Aorta (tissue), 5 donors: ENCODE data around the gene CTIF. TPM values are rescaled to one million over a fixed set of nuclear protein-coding genes. Genes with fewer than 3 reads are reported as not detected.

Experiments used
- ATAC-seq: fragments of 200-7000 bp; cut with Tn5 transposase; one replicate; pipeline ENCODE4 v1.9.1; 2022; ENCODE audit warnings: moderate library complexity; ENCODE audit not compliant: low FRiP score
- DNase-seq, 2 donors: peaks; one replicate each; pipeline ENCODE4 v3.0.0-alpha.2; 2020
- H3K27ac ChIP-seq, 2 donors: one replicate each; pipeline ENCODE4 v1.5.1; 2013; ENCODE audit warnings: low read length in 2 of 2, mild to moderate bottlenecking in 2 of 2, moderate library complexity in 2 of 2, control low read depth in 1 of 2, inconsistent platforms in 1 of 2, low read depth in 1 of 2
- H3K27me3 ChIP-seq, 2 donors: one replicate each; pipeline ENCODE4 v1.6.1; 2013; ENCODE audit warnings: control low read depth in 1 of 2, low read length in 1 of 2, mild to moderate bottlenecking in 1 of 2, moderate library complexity in 1 of 2; ENCODE audit not compliant: insufficient read depth in 2 of 2, control insufficient read depth in 1 of 2
- H3K36me3 ChIP-seq, 2 donors: one replicate each; pipeline ENCODE4 v1.6.1; 2013; ENCODE audit warnings: control low read depth in 1 of 2, low read length in 1 of 2, mild to moderate bottlenecking in 1 of 2; ENCODE audit not compliant: insufficient read depth in 2 of 2, control insufficient read depth in 1 of 2
- H3K4me1 ChIP-seq, 2 donors: one replicate each; pipeline ENCODE4 v1.6.1; 2013; ENCODE audit warnings: low read length in 2 of 2, control low read depth in 1 of 2, mild to moderate bottlenecking in 1 of 2, moderate library complexity in 1 of 2; ENCODE audit not compliant: insufficient read depth in 2 of 2, control insufficient read depth in 1 of 2
- H3K4me3 ChIP-seq, 2 donors: one replicate each; pipeline ENCODE4 v1.5.1; 2013; ENCODE audit warnings: low read length in 2 of 2, control low read depth in 1 of 2, mild to moderate bottlenecking in 1 of 2
- H3K9me3 ChIP-seq: one replicate; pipeline ENCODE4 v1.6.1; 2013; ENCODE audit warnings: mild to moderate bottlenecking, low read length; ENCODE audit not compliant: control insufficient read depth
- WGBS, 2 donors: extraction: QIAGEN DNeasy Blood & Tissue Kit; methylation state at CpG; one replicate each; pipeline ENCODE4 v1.1.7; 2013; 5-methylcytosine and 5-hydroxymethylcytosine counted together
- intact Hi-C, 2 donors: fragments of 100-400 bp; cut with DNase I; formaldehyde crosslinking; loops; one replicate each; pipeline versions ENCODE4 v1.14.2 to v1.15.0; 2022
- polyA plus RNA-seq, 2 donors: library from polyadenylated mRNA; stranded (reverse); fragments of 200-250 nt; gene quantifications; one replicate each; pipeline ENCODE4 v1.2.3, GENCODE V29; 2013
- total RNA-seq, 2 donors: library from RNA; stranded (reverse); fragmentation: NEBNext Ultra II Directional; extraction: Animal tissue kit (Norgen Biotek cat#: 25700); gene quantifications; one replicate each; pipeline ENCODE4 v1.2.1, GENCODE V29; 2021
- donor health status: healthy with polysubstance abuse.
- donor health status: Bipolar disorder and iron deficiency.
- donor health status: DM: no; HTN: no; CAD: no.
- donor health status: DM: no; HTN: no; CAD: no.
- donor health status: DM: yes; HTN: yes; CAD: no.

Gene CTIF
- total and polyA plus RNA-seq, 4 donors = 14.4 to 113 (median 93.4) TPM

GRCh38 chr18:48862678-48863270 is 323.9 kb downstream of the CTIF start:
- no peaks in the 10 kb centered on the region for H3K4me1 ChIP-seq
- 70 to 74% methylated on average over 20 to 22 of the region's 22 CpGs for WGBS, 2 donors
- DNase-seq = peak in 1 of 2 donors; percentile 76
- intact Hi-C loops = no loop called here
- H3K27ac ChIP-seq = no peak overlapping the region
- no peaks in the 10 kb centered on the region for H3K36me3 ChIP-seq
- no peaks in the 10 kb centered on the region for H3K9me3 ChIP-seq
- no peaks in the 10 kb centered on the region for H3K27me3 ChIP-seq
- ATAC-seq = peak; percentile 13
- H3K4me3 ChIP-seq = no peak overlapping the region

GRCh38 chr18:48863432-48864065 is 324.7 kb downstream of the CTIF start:
- whole genome bisulfite sequencing, 2 donors = 95 to 96% methylated on average over 8 of the region's 8 CpGs
- ATAC-seq (no peak), DNase-seq (peak in 1 of 2 donors; percentile 57)
- H3K4me1 ChIP-seq = no peaks in the 10 kb centered on the region
- H3K36me3 ChIP-seq = no peaks in the 10 kb centered on the region
- H3K9me3 ChIP-seq = no peaks in the 10 kb centered on the region
- no peak overlapping the region for H3K27ac ChIP-seq
- no peak overlapping the region for H3K4me3 ChIP-seq
- intact Hi-C loops = no loop called here
- no peaks in the 10 kb centered on the region for H3K27me3 ChIP-seq

GRCh38 chr18:48864876-48865275 is 326.0 kb downstream of the CTIF start:
- intact Hi-C loops = no loop called here
- Histone ChIP-seq H3K27ac (no peak overlapping the region), H3K4me1 (no peaks in the 10 kb centered on the region), H3K9me3 (no peaks in the 10 kb centered on the region), H3K36me3 (no peaks in the 10 kb centered on the region), H3K4me3 (no peak overlapping the region), H3K27me3 (no peaks in the 10 kb centered on the region)
- DNase-seq = no peak
- no peak for ATAC-seq
- 98 to 99% methylated on average over 15 of the region's 15 CpGs for WGBS, 2 donors

- ATAC-seq (peak; percentile 13), DNase-seq (peak; percentile 86)
- Histone ChIP-seq H3K4me1 (no peaks in the 10 kb centered on the region), H3K27ac (no peak overlapping the region), H3K4me3 (no peak overlapping the region), H3K27me3 (no peaks in the 10 kb centered on the region), H3K36me3 (no peaks in the 10 kb centered on the region), H3K9me3 (no peaks in the 10 kb centered on the region)
- WGBS, 2 donors = 1 to 4% methylated on average over 7 of the region's 7 CpGs
- intact Hi-C loops = no loop called here
Observed at GRCh38 chr18:48866028-48866733, 327.4 kb downstream of the CTIF start.

GRCh38 chr18:48866856-48867255 is 328.0 kb downstream of the CTIF start:
- H3K4me1 ChIP-seq = no peaks in the 10 kb centered on the region
- H3K27me3 ChIP-seq = no peaks in the 10 kb centered on the region
- no peak for ATAC-seq
- intact Hi-C loops = no loop called here
- H3K4me3 ChIP-seq = no peak overlapping the region
- H3K36me3 ChIP-seq = no peaks in the 10 kb centered on the region
- no peaks in the 10 kb centered on the region for H3K9me3 ChIP-seq
- H3K27ac ChIP-seq = no peak overlapping the region
- 57 to 87% methylated on average over 1 of the region's 1 CpG for WGBS, 2 donors
- DNase-seq = peak in 1 of 2 donors; percentile 36

- H3K9me3 ChIP-seq = no peaks in the 10 kb centered on the region
- H3K27me3 ChIP-seq = no peaks in the 10 kb centered on the region
- ATAC-seq = no peak
- 93 to 95% methylated on average over 1 of the region's 1 CpG for WGBS, 2 donors
- peaks cover 0 to under 1% of the 10 kb centered on the region in 2 donors for H3K4me1 ChIP-seq
- H3K4me3 ChIP-seq = no peak overlapping the region
- peak in 1 of 2 donors; percentile 69 for DNase-seq
- intact Hi-C loops = no loop called here
- no peak overlapping the region for H3K27ac ChIP-seq
- H3K36me3 ChIP-seq = no peaks in the 10 kb centered on the region
Observed at GRCh38 chr18:48867978-48868377, 329.1 kb downstream of the CTIF start.

GRCh38 chr18:48868468-48869466 is 329.9 kb downstream of the CTIF start:
- Histone ChIP-seq H3K4me3 (no peak overlapping the region), H3K9me3 (no peaks in the 10 kb centered on the region), H3K4me1 (peaks cover 0 to 3% of the 10 kb centered on the region in 2 donors), H3K36me3 (no peaks in the 10 kb centered on the region), H3K27me3 (no peaks in the 10 kb centered on the region), H3K27ac (no peak overlapping the region)
- 69 to 73% methylated on average over 14 of the region's 14 CpGs for WGBS, 2 donors
- intact Hi-C loops = no loop called here
- ATAC-seq (no peak), DNase-seq (peak in 1 of 2 donors; percentile 75)

- WGBS, 2 donors = 86 to 92% methylated on average over 5 of the region's 5 CpGs
- ATAC-seq (no peak), DNase-seq (no peak)
- intact Hi-C loops = no loop called here
- Histone ChIP-seq H3K27ac (no peak overlapping the region), H3K4me1 (peaks cover 0 to 3% of the 10 kb centered on the region in 2 donors), H3K9me3 (no peaks in the 10 kb centered on the region), H3K36me3 (no peaks in the 10 kb centered on the region), H3K4me3 (no peak overlapping the region), H3K27me3 (no peaks in the 10 kb centered on the region)
Observed at GRCh38 chr18:48869591-48869990, 330.8 kb downstream of the CTIF start.
